ENCODE data around the gene PDHB.

Gene PDHB

GRCh38 chr3:58408906-58409305, 24.7 kb downstream of the PDHB start:
- H3K4me3 ChIP-seq (ENCODE audit: control insufficient read depth, low read depth, low read length): no peak overlapping the region
- DNase-seq (ENCODE audit: low read depth): no peak
- TF ChIP-seq, protein P1, sequence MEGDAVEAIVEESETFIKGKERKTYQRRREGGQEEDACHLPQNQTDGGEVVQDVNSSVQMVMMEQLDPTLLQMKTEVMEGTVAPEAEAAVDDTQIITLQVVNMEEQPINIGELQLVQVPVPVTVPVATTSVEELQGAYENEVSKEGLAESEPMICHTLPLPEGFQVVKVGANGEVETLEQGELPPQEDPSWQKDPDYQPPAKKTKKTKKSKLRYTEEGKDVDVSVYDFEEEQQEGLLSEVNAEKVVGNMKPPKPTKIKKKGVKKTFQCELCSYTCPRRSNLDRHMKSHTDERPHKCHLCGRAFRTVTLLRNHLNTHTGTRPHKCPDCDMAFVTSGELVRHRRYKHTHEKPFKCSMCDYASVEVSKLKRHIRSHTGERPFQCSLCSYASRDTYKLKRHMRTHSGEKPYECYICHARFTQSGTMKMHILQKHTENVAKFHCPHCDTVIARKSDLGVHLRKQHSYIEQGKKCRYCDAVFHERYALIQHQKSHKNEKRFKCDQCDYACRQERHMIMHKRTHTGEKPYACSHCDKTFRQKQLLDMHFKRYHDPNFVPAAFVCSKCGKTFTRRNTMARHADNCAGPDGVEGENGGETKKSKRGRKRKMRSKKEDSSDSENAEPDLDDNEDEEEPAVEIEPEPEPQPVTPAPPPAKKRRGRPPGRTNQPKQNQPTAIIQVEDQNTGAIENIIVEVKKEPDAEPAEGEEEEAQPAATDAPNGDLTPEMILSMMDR (IDR thresholded peaks at IDR 0.05; ENCODE audit: control insufficient read depth, insufficient read depth, low read depth, low read length, missing control alignments): no peak

GRCh38 chr3:58404396-58404795, 29.2 kb downstream of the PDHB start:
- no peak overlapping the region for H3K4me3 ChIP-seq (ENCODE audit: control insufficient read depth, low read depth, low read length)
- TF ChIP-seq, protein P1 (IDR thresholded peaks at IDR 0.05; ENCODE audit: control insufficient read depth, insufficient read depth, low read depth, low read length, missing control alignments): no peak
- no peak for DNase-seq (ENCODE audit: low read depth)

- TF ChIP-seq, protein P1 (IDR thresholded peaks at IDR 0.05; ENCODE audit: control insufficient read depth, insufficient read depth, low read depth, low read length, missing control alignments): no peak
- DNase-seq (ENCODE audit: low read depth): no peak
- no peak overlapping the region for H3K4me3 ChIP-seq (ENCODE audit: control insufficient read depth, low read depth, low read length)
These were observed 30.0 kb downstream of the PDHB start for GRCh38 chr3:58403513-58404109.

DNA sequence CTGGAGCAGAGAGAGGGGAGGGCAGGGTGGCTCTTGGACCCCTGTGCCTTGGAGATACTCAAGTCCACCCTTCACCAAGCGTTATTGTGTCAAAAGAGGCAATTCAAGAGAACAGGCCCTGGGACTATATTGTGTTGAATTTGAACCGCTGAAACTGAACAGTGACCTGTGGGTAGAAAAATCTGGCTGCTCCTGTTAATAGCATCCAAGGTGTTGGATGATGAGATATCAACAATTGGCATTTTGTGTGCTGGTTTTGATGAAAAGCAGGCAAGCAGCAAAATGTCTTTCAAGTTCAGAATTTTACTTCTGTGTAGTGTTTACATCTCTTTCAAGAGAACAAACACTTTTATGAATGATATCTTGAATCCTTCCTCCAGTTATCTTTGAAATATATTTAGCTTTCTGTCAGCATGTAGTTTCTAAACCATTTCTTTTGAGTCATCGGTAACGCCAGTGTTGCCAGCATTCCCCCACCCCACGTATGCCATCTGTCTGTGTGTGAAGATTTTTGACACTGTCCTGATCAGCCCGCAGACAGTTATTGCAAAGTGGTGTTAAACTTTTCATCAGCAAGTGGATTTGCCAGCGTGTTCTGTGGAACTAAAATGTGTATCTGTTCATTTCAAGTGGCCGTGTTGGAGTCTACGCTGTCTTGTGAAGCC, 34.8 kb downstream of the PDHB start:
- TF ChIP-seq, protein P1 (IDR thresholded peaks at IDR 0.05; ENCODE audit: control insufficient read depth, insufficient read depth, low read depth, low read length, missing control alignments): no peak
- DNase-seq (ENCODE audit: low read depth): no peak

DNA sequence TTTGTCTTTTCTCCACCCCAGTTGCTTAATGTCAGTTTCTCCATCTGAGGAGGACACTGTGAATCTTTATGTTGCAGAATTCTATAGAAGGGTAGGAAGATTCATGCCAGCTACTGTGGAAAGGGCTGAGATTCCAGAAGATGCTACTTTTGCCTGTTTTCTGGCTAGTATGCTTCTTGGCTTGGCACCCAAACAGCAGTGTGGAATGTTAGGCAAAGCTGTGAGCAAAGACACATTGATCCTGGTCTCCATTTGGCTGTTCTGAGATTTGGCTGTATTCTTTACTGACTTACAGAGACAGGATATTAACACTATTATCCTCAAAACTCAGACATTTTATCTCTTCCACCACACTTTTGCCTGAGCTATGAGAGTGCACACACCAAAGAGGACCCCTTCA, 39.3 kb downstream of the PDHB start:
- H3K4me3 ChIP-seq (ENCODE audit: control insufficient read depth, low read depth, low read length): no peak overlapping the region

More for the DNA sequence above, 34.8 kb downstream of the PDHB start:
- no peak overlapping the region for H3K4me3 ChIP-seq (ENCODE audit: control insufficient read depth, low read depth, low read length)

DNA sequence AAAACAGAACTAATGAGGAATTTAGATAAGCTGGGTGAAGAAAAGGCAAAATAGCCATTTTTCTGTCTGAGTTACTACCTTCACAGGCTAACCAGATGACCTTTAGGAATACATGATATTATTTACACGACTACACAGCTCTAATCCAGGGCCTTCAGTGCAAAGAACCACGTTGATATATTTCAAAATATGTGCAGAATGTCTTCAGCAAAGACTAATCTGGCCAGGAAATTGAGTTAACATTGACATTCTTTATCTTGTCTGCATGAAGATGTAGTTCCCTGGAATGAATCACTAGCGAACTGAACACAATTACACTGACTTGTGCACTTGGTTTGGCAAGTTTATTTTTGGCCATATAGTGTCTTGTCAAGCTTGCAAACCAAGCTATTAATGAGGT, 41.5 kb downstream of the PDHB start:
- DNase-seq (ENCODE audit: low read depth): no peak
- TF ChIP-seq, protein P1 (IDR thresholded peaks at IDR 0.05; ENCODE audit: control insufficient read depth, insufficient read depth, low read depth, low read length, missing control alignments): no peak
- no peak overlapping the region for H3K4me3 ChIP-seq (ENCODE audit: control insufficient read depth, low read depth, low read length)

More for the DNA sequence above, 39.3 kb downstream of the PDHB start:
- TF ChIP-seq, protein P1 (IDR thresholded peaks at IDR 0.05; ENCODE audit: control insufficient read depth, insufficient read depth, low read depth, low read length, missing control alignments): no peak
- DNase-seq (ENCODE audit: low read depth): no peak

Measured in AG09309 (cell line).